Breast epithelium (tissue), 4 donors: ENCODE results near the gene FUT3. TPM values are rescaled to one million over a fixed set of nuclear protein-coding genes. Genes with fewer than 3 reads are reported as not detected.

Experiments
- DNase-seq, 2 donors: peaks; one replicate each; pipeline ENCODE4 v3.0.0-alpha.2; 2019; ENCODE audit warnings: low spot score in 2 of 2
- H3K27ac ChIP-seq, 2 donors: fragments of 200-600 bp; sonication (generic) in 1 of 2; one replicate each; pipeline ENCODE4 v1.5.1; 2016 to 2019; ENCODE audit warnings: mild to moderate bottlenecking in 1 of 2
- H3K27me3 ChIP-seq, 2 donors: fragments of 200-600 bp; sonication (generic) in 1 of 2; one replicate each; pipeline versions ENCODE4 v1.5.1 to v1.6.0; 2017 to 2019; ENCODE audit warnings: control low read depth in 1 of 2, mild to moderate bottlenecking in 1 of 2
- H3K36me3 ChIP-seq: fragments of 200-600 bp; one replicate; pipeline ENCODE4 v1.5.1; 2019
- H3K4me1 ChIP-seq, 2 donors: fragments of 200-600 bp; sonication (generic); one replicate each; pipeline ENCODE4 v1.5.1; 2016 to 2019; ENCODE audit warnings: control low read depth in 1 of 2
- H3K4me3 ChIP-seq, 3 donors: fragments of 200-600 bp; sonication (generic); 1 replicate in 2 of 3; 2 replicates in 1 of 3; pipeline ENCODE4 v1.5.1; 2016 to 2019; ENCODE audit warnings: mild to moderate bottlenecking in 3 of 3, moderate library complexity in 2 of 3
- H3K9me3 ChIP-seq, 2 donors: fragments of 200-600 bp; sonication (generic) in 1 of 2; one replicate each; pipeline ENCODE4 v1.5.1; 2016 to 2019; ENCODE audit warnings: control low read depth in 1 of 2
- CTCF ChIP-seq, 3 donors: fragments of 450-650 bp; IDR thresholded peaks; one replicate each; pipeline ENCODE4 v1.5.1; 2016 to 2017; ENCODE audit warnings: antibody characterized with exemption in 3 of 3, mild to moderate bottlenecking in 3 of 3, moderate library complexity in 3 of 3
- POLR2A ChIP-seq: fragments of 450-650 bp; IDR thresholded peaks from one replicate; pipeline ENCODE4 v1.6.1; 2016; ENCODE audit warnings: antibody characterized with exemption, mild to moderate bottlenecking, moderate library complexity
- POLR2AphosphoS5 ChIP-seq, 3 donors: sonication (generic); formaldehyde crosslinking; IDR thresholded peaks; one replicate each; pipeline ENCODE4 v1.6.1; 2017; ENCODE audit warnings: antibody characterized with exemption in 3 of 3
- intact Hi-C: fragments of 100-400 bp; cut with DNase I; formaldehyde crosslinking; loops from one replicate; pipeline ENCODE4 v1.15.1; 2023; ENCODE audit warnings: low total_unique reads
- total RNA-seq, 3 donors: library from RNA; depleted of rRNA; stranded (reverse); fragments of >200 nt; gene quantifications; one replicate each; pipeline ENCODE4 v1.1.0, GENCODE V29; 2016

FUT3 gene
- total RNA-seq, 3 donors from 2014 or later: 1.3 to 2.9 TPM; not detected in 1

DNA sequence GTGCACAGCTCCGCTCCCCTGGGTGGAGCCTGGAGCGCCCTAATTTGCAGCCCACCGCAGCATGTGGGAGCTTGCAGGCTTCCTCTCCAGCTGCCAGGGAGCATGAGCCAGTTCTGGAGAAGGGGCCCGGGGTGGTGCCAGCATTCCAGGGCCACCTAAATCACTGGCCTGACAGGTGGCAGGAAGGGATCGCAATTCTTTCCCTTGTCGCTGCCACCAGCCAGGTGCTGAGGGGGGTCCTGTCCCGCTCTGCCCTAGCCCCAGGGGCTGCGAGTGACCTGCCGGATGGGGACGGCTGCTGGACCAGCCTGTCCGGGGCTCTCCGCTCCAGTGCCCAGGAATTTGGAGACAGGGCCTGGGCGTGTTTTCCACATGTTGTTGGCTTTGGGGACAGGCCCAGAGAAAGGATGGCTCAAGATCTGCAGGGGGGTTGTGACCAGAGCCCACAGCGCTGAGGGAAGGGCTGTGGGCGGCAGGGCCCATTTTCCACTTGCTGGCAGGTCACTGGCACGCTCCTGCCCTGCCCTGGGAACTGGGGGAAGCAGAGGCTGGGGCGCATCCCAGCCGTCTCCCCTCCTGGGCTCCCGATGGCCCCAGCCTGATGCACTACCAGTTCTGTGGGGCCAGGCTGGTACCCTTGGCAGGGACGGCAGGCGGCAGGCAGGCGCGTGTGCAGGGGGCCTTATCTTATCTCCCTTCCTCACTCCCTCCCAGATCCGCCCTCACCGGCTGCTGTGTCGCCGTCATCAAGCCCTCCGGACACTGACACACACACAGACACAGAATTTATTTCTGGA is 42.9 kb upstream of the FUT3 start:
- H3K27me3 ChIP-seq: peaks cover 0 to 3% of the 10 kb centered on the region in 2 donors
- peaks cover 7% of the 10 kb centered on the region for H3K36me3 ChIP-seq
- peak in 1 of 2 donors; percentile 70 for DNase-seq
- intact Hi-C loops: no loop called here
- H3K4me1 ChIP-seq: peaks cover 0 to 8% of the 10 kb centered on the region in 2 donors
- TF ChIP-seq POLR2AphosphoS5 (IDR thresholded peaks at IDR 0.05) (no peak), POLR2A (no peak), CTCF (IDR thresholded peaks at IDR 0.05) (no peak)
- H3K9me3 ChIP-seq: no peaks in the 10 kb centered on the region
- H3K27ac ChIP-seq: peak overlapping the region in 1 of 2 donors; percentile 68
- H3K4me3 ChIP-seq: peak overlapping the region in 1 of 3 donors; percentile 19

DNA sequence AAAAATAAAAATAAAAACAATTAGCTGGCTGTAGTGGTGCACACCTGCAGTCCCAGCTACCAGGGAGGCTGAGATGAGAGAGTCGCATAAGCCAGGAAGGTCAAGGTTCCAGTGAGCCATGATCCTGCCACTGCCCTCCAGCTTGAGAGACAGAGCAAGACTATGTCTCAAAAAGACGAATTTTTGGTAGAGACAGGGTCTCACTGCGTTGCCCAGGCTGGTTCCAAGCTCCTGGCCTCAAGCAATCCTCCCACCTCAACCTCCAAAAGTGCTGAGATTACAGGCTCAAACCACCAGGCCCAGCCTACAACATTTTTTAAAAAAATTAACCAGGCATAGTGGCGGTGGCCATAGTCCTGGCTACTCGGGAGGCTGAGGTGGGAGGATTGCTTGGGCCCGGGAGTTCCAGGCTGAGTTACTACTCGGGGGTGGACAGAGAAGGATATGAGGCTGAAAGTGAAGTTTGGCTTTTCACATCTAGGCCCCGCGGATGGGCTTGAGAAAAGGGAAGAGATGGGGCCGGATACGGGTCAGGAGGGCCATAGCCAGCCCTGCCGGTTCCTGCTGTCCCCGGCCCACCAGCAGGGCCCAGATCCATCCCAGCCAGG is 42.2 kb upstream of the FUT3 start:
- H3K9me3 ChIP-seq: no peaks in the 10 kb centered on the region
- peaks cover 0 to 8% of the 10 kb centered on the region in 2 donors for H3K4me1 ChIP-seq
- H3K27ac ChIP-seq: peak overlapping the region in 1 of 2 donors; percentile 68
- DNase-seq: no peak
- H3K27me3 ChIP-seq: peaks cover 0 to 3% of the 10 kb centered on the region in 2 donors
- intact Hi-C loops: no loop called here
- no peak for TF ChIP-seq POLR2AphosphoS5 (IDR thresholded peaks at IDR 0.05)
- no peak for TF ChIP-seq CTCF (IDR thresholded peaks at IDR 0.05)
- TF ChIP-seq POLR2A: no peak
- H3K4me3 ChIP-seq: peak overlapping the region in 1 of 3 donors; percentile 19
- H3K36me3 ChIP-seq: peaks cover 7% of the 10 kb centered on the region

- no peaks in the 10 kb centered on the region for H3K9me3 ChIP-seq
- TF ChIP-seq POLR2A: no peak
- no peak for TF ChIP-seq CTCF (IDR thresholded peaks at IDR 0.05)
- TF ChIP-seq POLR2AphosphoS5 (IDR thresholded peaks at IDR 0.05): no peak
- DNase-seq: no peak
- no peak overlapping the region for H3K4me3 ChIP-seq
- no peak overlapping the region for H3K27ac ChIP-seq
- intact Hi-C loops: no loop called here
- H3K4me1 ChIP-seq: peaks cover 0 to 8% of the 10 kb centered on the region in 2 donors
- peaks cover 0 to 3% of the 10 kb centered on the region in 2 donors for H3K27me3 ChIP-seq
- peaks cover 7% of the 10 kb centered on the region for H3K36me3 ChIP-seq
These were observed 41.6 kb upstream of the FUT3 start for GRCh38 chr19:5892772-5893275.

DNA sequence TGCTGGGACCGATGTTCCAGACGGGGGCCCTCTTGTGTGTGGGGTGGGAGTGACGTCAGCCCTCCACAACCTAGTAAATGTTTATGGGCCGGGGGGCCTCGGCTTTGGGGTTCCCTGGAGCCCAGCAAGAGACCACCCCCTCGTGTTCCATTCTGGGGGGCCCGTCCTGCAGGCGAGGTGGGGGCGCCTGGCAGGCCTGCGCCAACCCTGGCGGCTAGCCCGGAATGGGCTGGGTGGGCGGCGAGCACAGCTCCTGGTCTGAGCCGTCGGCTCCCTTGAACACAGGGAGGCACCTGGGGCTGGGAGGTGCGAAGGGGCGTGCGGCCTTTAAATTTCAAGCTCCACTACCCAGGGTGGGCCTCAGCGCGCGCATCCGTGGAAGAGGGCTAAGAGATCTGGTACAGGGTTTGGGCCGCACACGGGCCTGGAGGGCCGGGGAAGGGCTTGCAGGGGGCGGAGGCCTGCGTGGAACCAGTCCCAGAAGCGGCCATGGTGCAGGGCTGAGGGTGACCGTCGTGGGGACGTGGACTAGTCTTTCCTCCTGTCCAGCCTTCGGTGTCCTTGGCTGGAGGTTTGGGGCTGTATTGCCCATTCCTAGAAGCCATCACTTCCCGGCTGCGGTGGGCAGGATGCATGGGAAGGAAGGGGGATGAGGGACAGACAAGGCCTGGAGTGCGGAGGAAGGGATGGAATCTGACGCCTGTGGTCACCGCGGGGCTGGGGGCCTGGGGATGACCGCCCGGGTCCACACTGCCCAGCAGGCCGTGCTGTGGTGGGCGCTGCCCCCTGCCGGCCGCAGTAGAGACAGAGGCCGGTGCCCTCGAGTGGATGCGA is 40.9 kb upstream of the FUT3 start:
- no peak overlapping the region for H3K27ac ChIP-seq
- H3K4me1 ChIP-seq: peaks cover 0 to 8% of the 10 kb centered on the region in 2 donors
- peak overlapping the region in 1 of 3 donors; percentile 19 for H3K4me3 ChIP-seq
- TF ChIP-seq POLR2A (no peak), POLR2AphosphoS5 (IDR thresholded peaks at IDR 0.05) (peak in 1 of 3 donors; percentile 14), CTCF (IDR thresholded peaks at IDR 0.05) (peak in 2 of 3 donors; percentile 44 to 54)
- H3K27me3 ChIP-seq: peaks cover 0 to 3% of the 10 kb centered on the region in 2 donors
- no peak for DNase-seq
- H3K36me3 ChIP-seq: peaks cover 7% of the 10 kb centered on the region
- no peaks in the 10 kb centered on the region for H3K9me3 ChIP-seq
- intact Hi-C loops: no loop called here
